ENCODE measurements around the gene CIAO2B.

- no peak for TF ChIP-seq EZH2 (IDR thresholded peaks at IDR 0.05; ENCODE audit: insufficient read depth, poor library complexity, severe bottlenecking)
- TF ChIP-seq EZH2phosphoT487 (IDR thresholded peaks at IDR 0.05; ENCODE audit: insufficient read depth, low read depth), result no peak
These were observed 38.6 kb downstream of the CIAO2B start for GRCh38 chr16:66895689-66895979.
